Activated B cell treated with CpG ODN at 0.5 μM for 24 hours (primary cell): ENCODE data around the gene VPS26B. TPM values are rescaled to one million over a fixed set of nuclear protein-coding genes. Genes with fewer than 3 reads are reported as not detected.
"Not testable (repeated sequence)": the region's sequence is repeated elsewhere in the genome, so short reads cannot be mapped to it uniquely, and the experiment has no call there.

ENCODE experiments used
- ATAC-seq: fragments of 200-7000 bp; cut with Tn5 transposase; one replicate; pipeline ENCODE4 v1.10.0; 2021; ENCODE audit warnings: low read depth, mild to moderate bottlenecking, moderate library complexity
- CTCF ChIA-PET: fragments of 350-600 bp; sonication (Branson Sonifier 250); formaldehyde crosslinking; loops from one replicate; lab custom pipeline; 2021; ENCODE audit warnings: antibody characterized with exemption; lab: Charles Lee
- POLR2A ChIA-PET: fragments of 350-600 bp; sonication (Branson Sonifier 250); formaldehyde crosslinking; loops from one replicate; lab custom pipeline; 2021; ENCODE audit warnings: antibody characterized with exemption; lab: Charles Lee
- DNase-seq: peaks from one replicate; pipeline ENCODE4 v3.0.0; 2022
- H3K27ac Mint-ChIP-seq: one replicate; pipeline ENCODE4 v1.8.0; 2020; ENCODE audit warnings: mixed read lengths
- H3K27me3 Mint-ChIP-seq: one replicate; pipeline ENCODE4 v1.8.0; 2021; ENCODE audit warnings: mixed read lengths
- H3K36me3 Mint-ChIP-seq: one replicate; pipeline ENCODE4 v1.8.0; 2021; ENCODE audit warnings: low read depth, mixed read lengths
- H3K4me1 Mint-ChIP-seq: one replicate; pipeline ENCODE4 v1.8.0; 2021; ENCODE audit warnings: mixed read lengths
- H3K4me3 Mint-ChIP-seq: one replicate; pipeline ENCODE4 v1.8.0; 2020; ENCODE audit warnings: mild to moderate bottlenecking, mixed read lengths
- H3K9me3 Mint-ChIP-seq: one replicate; pipeline ENCODE4 v1.8.0; 2020; ENCODE audit warnings: mixed read lengths
- intact Hi-C: fragments of 100-400 bp; cut with micrococcal nuclease; formaldehyde crosslinking; loops from one replicate; pipeline ENCODE4 v1.15.1; 2024
- total RNA-seq: library from RNA; stranded (reverse); gene quantifications from 2 replicates; pipeline ENCODE4 v1.2.3, GENCODE V29; 2022
- TF ChIP-seq, protein P1 (sequence below): fragments of 200-600 bp; IDR thresholded peaks from one replicate; pipeline ENCODE4 v1.8.0; 2022; ENCODE audit warnings: antibody characterized with exemption, mild to moderate bottlenecking

Gene VPS26B
- total RNA-seq, 1 donor from 2014 or later = 11.4 TPM

DNA sequence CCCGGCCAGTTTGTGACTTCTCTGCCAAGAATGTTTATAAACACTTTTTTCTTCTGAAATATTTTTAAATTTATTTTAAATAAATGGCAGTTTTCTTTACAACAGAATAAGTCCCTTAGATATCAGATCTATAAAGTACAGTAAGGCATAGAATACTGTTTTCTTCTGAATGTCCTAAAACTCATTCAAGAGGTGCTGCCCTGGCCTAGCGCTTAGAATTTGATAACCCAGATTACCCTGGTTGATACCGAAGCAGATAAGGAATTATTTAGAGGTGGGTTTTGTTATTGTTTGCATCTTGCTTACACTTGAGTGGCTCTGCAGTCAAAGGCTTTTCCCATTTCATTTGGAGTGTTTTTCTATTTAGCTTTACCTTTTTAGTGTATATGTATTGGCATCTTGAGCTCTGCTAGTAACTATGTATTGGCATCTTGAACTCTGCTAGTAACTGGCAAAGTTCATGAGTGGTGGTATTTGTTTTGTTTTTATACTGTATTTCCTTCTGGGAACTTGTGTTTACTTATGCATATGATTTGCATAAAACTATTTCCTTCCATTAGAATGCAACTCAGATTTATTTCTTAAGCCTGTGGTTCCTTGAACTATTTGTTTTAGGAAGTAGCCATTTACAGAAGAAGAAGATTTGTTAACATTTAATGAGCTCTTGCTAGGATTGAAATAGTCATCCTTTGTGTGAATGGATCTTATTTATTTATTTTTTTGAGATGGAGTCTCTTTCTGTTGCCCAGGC lies 30.1 kb downstream of the VPS26B start:
- H3K36me3 Mint-ChIP-seq = peaks cover 37% of the 10 kb centered on the region
- intact Hi-C loops = no loop called here
- H3K4me1 Mint-ChIP-seq = peaks cover 22% of the 10 kb centered on the region
- DNase-seq (no peak), ATAC-seq (no peak)
- POLR2A ChIA-PET = interaction anchor here (1.2 to 3.0 kb wide), 3 partner anchors 21 to 30 kb away, joined by 3 to 37 read pairs (median 13); partner anchors contain the start of genes GLB1L3, NCAPD3 and VPS26B
- H3K4me3 Mint-ChIP-seq = peak overlapping the region; percentile 95
- H3K27me3 Mint-ChIP-seq = no peaks in the 10 kb centered on the region
- TF ChIP-seq, protein P1, sequence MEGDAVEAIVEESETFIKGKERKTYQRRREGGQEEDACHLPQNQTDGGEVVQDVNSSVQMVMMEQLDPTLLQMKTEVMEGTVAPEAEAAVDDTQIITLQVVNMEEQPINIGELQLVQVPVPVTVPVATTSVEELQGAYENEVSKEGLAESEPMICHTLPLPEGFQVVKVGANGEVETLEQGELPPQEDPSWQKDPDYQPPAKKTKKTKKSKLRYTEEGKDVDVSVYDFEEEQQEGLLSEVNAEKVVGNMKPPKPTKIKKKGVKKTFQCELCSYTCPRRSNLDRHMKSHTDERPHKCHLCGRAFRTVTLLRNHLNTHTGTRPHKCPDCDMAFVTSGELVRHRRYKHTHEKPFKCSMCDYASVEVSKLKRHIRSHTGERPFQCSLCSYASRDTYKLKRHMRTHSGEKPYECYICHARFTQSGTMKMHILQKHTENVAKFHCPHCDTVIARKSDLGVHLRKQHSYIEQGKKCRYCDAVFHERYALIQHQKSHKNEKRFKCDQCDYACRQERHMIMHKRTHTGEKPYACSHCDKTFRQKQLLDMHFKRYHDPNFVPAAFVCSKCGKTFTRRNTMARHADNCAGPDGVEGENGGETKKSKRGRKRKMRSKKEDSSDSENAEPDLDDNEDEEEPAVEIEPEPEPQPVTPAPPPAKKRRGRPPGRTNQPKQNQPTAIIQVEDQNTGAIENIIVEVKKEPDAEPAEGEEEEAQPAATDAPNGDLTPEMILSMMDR = no peak
- CTCF ChIA-PET = interaction anchor here (0.9 kb wide), 1 partner anchor 21 kb away, joined by 3 read pairs; the partner anchor contains the start of gene GLB1L3
- H3K27ac Mint-ChIP-seq = no peak overlapping the region
- H3K9me3 Mint-ChIP-seq = no peaks in the 10 kb centered on the region

DNA sequence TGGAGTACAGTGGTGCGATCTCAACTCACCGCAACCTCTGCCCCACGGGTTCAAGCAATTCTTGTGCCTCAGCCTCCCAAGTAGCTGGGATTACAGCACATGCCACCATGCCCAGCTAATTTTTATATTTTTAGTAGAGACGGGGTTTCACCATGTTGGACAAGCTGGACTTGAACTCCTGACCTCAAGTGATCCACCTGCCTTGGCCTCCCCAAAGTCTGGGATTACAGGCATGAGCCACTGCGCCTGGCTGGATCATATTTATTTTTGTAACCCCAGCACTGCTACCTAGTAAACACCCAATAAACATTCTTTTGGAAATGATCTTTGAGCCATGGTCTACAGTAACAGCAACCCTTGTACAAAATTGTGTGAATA lies 30.7 kb downstream of the VPS26B start:
- Mint-ChIP-seq H3K4me1 (peaks cover 22% of the 10 kb centered on the region), H3K36me3 (peaks cover 37% of the 10 kb centered on the region)
- DNase-seq, ATAC-seq, H3K27ac Mint-ChIP-seq, H3K4me3 Mint-ChIP-seq, H3K9me3 Mint-ChIP-seq, CTCF ChIA-PET, H3K27me3 Mint-ChIP-seq, intact Hi-C loops: not testable (repeated sequence)
- POLR2A ChIA-PET = interaction anchor here (3.0 kb wide), 1 partner anchor 31 kb away, joined by 37 read pairs; the partner anchor contains the start of genes NCAPD3 and VPS26B

DNA sequence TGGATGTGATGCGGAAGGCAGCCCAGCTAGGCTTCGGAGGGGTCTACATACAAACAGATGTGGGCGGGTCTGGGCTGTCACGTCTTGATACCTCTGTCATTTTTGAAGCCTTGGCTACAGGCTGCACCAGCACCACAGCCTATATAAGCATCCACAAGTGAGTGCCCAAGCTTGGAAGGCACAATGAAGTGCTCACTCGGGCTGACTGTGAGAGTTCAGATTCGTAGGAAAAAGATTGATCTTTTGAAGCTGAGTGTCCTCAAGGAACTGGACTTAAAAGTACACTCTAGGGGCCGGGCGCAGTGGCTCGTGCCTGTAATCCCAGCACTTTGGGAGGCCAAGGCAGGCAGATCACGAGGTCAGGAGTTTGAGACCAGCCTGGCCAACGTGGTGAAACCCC lies 32.6 kb downstream of the VPS26B start:
- intact Hi-C loops = no loop called here
- Mint-ChIP-seq H3K27ac (no peak overlapping the region), H3K27me3 (no peaks in the 10 kb centered on the region), H3K36me3 (peaks cover 46% of the 10 kb centered on the region), H3K4me3 (no peak overlapping the region), H3K4me1 (peaks cover 18% of the 10 kb centered on the region), H3K9me3 (no peaks in the 10 kb centered on the region)
- ChIA-PET POLR2A (interaction anchor here (0.5 kb wide), 1 partner anchor 22 kb away, joined by 4 read pairs; no protein-coding TSS in a partner anchor), CTCF (no interaction called here)
- TF ChIP-seq, protein P1 = no peak
- no peak for ATAC-seq
- no peak for DNase-seq

DNA sequence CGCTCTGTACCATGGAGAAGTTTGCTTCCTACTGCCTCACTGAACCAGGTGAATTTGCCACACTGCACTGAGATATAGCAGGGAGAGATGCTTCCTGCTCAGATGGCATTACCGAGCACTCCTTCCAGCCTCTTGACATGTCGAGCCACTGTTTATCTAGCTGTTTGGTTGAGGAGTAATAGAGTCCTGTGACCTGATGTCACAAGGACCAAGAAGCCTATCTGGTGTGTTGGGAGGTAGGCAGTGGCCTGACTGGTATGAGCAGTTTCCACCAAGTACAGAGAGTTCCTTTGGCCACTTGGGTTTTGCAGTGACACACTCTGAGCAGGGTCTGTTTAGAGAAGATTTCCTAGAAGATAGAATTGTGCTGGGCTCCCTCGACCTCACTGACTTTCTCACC lies 34.1 kb downstream of the VPS26B start:
- no peak for ATAC-seq
- no peak overlapping the region for H3K27ac Mint-ChIP-seq

DNA sequence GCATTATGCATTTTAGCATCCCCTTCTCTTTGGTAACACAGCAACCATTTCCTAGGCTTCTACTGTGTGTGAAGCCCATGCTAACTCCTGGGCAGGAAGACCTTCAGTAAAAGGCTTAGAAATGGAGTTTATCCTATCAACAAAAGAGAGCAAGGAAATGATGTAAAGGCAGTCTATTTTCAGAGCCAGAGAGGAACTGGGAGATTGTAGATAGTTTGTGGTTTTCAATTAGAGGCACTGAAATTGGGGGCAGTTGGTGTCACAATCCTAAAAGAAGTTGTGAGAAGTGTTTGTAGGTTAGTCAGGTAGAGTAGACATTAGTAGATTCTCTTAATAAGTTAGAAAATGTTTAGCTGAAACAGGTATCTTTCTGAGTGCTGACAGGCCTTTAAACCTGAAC lies 36.0 kb downstream of the VPS26B start:
- Mint-ChIP-seq H3K4me1 (no peaks in the 10 kb centered on the region), H3K27ac (no peak overlapping the region), H3K4me3 (no peak overlapping the region), H3K36me3 (peaks cover 57% of the 10 kb centered on the region), H3K9me3 (no peaks in the 10 kb centered on the region), H3K27me3 (no peaks in the 10 kb centered on the region)
- intact Hi-C loops = no loop called here
- TF ChIP-seq, protein P1 = no peak
- ChIA-PET POLR2A (no interaction called here), CTCF (no interaction called here)
- no peak for DNase-seq
- ATAC-seq = no peak

More for the DNA sequence above, 34.1 kb downstream of the VPS26B start:
- intact Hi-C loops = no loop called here
- Mint-ChIP-seq H3K9me3 (no peaks in the 10 kb centered on the region), H3K27me3 (no peaks in the 10 kb centered on the region), H3K4me3 (no peak overlapping the region), H3K36me3 (peaks cover 55% of the 10 kb centered on the region), H3K4me1 (peaks cover 8% of the 10 kb centered on the region)
- CTCF ChIA-PET = no interaction called here
- POLR2A ChIA-PET = no interaction called here
- no peak for DNase-seq
- TF ChIP-seq, protein P1 = no peak
